Measurements from ENCODE around the gene MOB3A.

The MOB3A gene

DNA sequence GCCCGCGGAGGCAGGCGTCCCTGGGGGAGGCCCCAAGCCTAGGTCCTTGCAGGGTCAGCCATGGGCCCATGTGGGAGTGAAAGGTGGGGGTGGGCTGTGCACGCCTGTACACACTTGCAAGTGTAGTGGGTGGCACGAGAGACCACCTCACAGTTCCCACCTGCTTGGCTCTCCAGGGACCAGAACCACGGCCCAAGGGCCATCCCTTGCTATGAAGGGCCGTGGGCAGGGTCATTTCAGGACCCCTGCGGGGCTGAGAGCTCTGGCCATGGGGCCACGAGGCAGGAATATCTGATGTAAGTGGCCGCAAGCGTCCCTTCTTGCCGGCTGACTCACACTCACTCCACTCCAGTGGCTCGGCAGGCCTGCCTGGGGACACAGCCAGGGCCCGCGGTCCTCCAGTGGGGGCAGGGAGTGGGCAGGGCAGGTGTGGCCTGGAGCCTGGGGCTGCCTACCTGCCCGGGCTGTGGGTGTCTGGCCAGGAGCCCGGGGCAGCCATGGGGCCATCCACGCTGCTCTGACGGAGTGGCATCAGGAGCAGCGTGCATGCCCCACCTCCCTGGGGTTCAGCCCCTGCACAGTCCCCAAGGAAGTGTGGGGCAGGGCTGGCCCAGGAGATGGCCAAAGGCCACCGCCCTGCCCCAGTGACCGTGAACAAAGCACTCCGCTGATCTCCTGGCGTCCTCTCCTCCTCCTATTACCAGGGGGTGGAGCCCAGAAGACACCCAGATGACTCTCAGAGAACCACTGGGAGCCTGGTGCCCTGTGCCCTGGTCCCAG lies 36.5 kb downstream of the MOB3A start:
- Histone ChIP-seq H3K9me3 (ENCODE audit: insufficient read depth, low read length) (no peaks in the 10 kb centered on the region), H3K27ac (ENCODE audit: low read length) (peak overlapping the region; percentile 84), H3K36me3 (replicated peaks; ENCODE audit: low read depth, low read length) (no peaks in the 10 kb centered on the region), H3K79me2 (ENCODE audit: low read length) (peaks cover 24% of the 10 kb centered on the region; the same call in 1 of the 2 replicates), H3K4me2 (ENCODE audit: low read length) (peak overlapping the region; percentile 95), H3K4me1 (ENCODE audit: low read length) (peaks cover 57% of the 10 kb centered on the region), H3K9ac (ENCODE audit: low read length) (peak overlapping the region; percentile 84), H3K27me3 (ENCODE audit: low read depth, low read length) (no peaks in the 10 kb centered on the region), H4K20me1 (ENCODE audit: insufficient read depth, low read length) (no peaks in the 10 kb centered on the region), H2AFZ (ENCODE audit: low read depth, low read length) (no peak overlapping the region), H3K4me3 (ENCODE audit: low read length) (peak overlapping the region; percentile 89)
- TF ChIP-seq, protein P1, sequence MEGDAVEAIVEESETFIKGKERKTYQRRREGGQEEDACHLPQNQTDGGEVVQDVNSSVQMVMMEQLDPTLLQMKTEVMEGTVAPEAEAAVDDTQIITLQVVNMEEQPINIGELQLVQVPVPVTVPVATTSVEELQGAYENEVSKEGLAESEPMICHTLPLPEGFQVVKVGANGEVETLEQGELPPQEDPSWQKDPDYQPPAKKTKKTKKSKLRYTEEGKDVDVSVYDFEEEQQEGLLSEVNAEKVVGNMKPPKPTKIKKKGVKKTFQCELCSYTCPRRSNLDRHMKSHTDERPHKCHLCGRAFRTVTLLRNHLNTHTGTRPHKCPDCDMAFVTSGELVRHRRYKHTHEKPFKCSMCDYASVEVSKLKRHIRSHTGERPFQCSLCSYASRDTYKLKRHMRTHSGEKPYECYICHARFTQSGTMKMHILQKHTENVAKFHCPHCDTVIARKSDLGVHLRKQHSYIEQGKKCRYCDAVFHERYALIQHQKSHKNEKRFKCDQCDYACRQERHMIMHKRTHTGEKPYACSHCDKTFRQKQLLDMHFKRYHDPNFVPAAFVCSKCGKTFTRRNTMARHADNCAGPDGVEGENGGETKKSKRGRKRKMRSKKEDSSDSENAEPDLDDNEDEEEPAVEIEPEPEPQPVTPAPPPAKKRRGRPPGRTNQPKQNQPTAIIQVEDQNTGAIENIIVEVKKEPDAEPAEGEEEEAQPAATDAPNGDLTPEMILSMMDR (IDR thresholded peaks at IDR 0.05; ENCODE audit: low read depth, low read length), result no peak
- TF ChIP-seq EZH2phosphoT487 (IDR thresholded peaks at IDR 0.05; ENCODE audit: low read depth), result no peak

DNA sequence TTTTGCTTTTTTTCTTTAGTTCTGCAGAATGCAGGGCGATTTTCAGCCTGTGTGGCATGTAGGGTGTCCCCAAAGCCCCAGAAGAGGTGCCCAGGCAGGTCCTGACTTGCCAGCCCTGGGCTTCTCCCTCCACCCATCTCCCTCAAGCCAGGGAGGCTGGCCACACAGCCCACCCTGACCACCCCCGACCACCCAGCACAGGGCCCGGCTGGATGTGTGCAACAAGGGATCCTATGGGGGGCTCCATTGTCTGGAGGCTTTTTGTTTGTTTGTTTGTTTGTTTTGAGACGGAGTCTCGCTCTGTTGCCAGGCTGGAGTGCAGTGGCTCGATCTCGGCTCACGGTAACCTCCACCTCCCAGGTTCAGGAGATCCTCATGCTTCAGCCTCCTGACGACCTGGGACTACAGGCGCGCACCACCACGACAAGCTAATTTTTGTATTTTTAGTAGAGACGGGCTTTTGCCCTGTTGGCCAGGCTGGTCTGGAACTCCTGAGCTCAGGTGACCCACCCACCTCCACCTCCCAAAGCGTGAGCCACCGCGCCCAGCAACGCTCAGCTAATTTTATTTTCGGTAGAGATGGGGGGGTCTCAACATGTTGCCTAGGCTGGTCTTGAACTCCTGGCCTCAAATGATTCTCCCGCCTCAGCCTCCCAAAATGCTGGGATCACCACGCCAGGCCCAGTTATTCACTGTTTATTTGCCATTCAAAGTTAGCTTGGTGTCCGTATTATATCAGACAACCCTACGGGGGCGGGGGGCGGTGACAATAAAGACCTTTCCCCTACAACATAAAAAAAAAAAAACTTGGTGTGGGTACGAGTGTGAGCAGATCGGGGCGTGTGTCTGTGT lies 37.3 kb downstream of the MOB3A start:
- Histone ChIP-seq H3K36me3 (replicated peaks; ENCODE audit: low read depth, low read length) (no peaks in the 10 kb centered on the region), H2AFZ (ENCODE audit: low read depth, low read length) (no peak overlapping the region), H3K4me2 (ENCODE audit: low read length) (peak overlapping the region; percentile 95), H3K4me3 (ENCODE audit: low read length) (peak overlapping the region; percentile 89), H3K4me1 (ENCODE audit: low read length) (peaks cover 64% of the 10 kb centered on the region), H3K79me2 (ENCODE audit: low read length) (peaks cover 27% of the 10 kb centered on the region; the same call in 1 of the 2 replicates), H3K27ac (ENCODE audit: low read length) (peak overlapping the region; percentile 84), H3K9ac (ENCODE audit: low read length) (peak overlapping the region; percentile 84; the same call in 1 of the 2 replicates), H3K27me3 (ENCODE audit: low read depth, low read length) (no peaks in the 10 kb centered on the region), H4K20me1 (ENCODE audit: insufficient read depth, low read length) (no peaks in the 10 kb centered on the region), H3K9me3 (ENCODE audit: insufficient read depth, low read length) (no peaks in the 10 kb centered on the region)
- TF ChIP-seq, protein P1 (IDR thresholded peaks at IDR 0.05; ENCODE audit: low read depth, low read length), result no peak
- no peak for TF ChIP-seq EZH2phosphoT487 (IDR thresholded peaks at IDR 0.05; ENCODE audit: low read depth)

DNA sequence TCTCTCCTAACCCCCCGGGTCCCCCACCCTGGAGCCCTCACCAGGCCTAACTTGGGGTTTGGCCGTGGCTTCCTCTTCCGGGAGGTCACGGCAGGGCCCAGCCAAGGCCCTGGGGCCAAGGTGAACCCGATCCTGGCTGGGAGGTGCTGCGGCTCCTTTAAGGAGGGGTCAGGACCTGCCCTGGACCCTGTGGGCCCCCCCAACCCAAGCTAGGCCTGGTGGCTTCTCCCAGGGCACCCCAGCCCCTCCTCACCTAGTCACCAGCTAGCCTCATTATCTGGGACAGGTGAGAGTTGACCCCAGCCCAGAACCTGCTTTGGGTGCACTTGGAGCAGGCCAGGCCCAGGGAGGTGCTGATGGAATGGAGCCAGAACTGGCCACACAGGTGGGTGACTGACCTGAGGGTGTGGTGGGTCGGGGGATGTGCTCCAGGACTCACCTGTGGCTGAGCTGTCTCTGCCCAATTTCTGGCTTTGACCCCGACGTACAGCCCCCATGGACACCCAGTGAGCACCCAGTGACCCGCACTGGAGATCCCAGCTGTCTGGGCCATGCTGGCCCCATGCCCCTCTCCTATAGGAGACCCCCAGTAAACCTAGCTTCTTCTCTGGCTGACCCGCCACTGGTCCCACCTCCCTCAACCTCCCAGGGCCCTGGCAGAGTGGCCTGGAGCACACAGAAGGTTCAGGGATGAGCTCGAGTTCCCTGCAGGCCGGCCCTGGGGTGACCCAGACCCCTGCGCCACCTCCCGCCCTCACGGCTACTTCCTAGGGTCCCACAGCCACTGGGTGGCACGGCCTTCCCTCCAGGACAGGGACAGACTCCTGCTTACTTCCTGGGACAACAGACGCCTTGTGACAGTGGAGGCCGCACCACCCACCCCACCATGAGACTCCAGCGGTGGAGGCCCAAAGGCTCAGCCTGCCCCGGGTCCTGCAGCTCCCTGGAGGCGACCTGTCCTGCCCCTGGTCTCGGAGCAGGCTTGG lies 38.3 kb downstream of the MOB3A start:
- H3K9me3 ChIP-seq (ENCODE audit: insufficient read depth, low read length), result no peaks in the 10 kb centered on the region
- no peak overlapping the region for H3K9ac ChIP-seq (ENCODE audit: low read length)
- H4K20me1 ChIP-seq (ENCODE audit: insufficient read depth, low read length), result no peaks in the 10 kb centered on the region
- no peaks in the 10 kb centered on the region for H3K36me3 ChIP-seq (replicated peaks; ENCODE audit: low read depth, low read length)
- H3K27me3 ChIP-seq (ENCODE audit: low read depth, low read length), result no peaks in the 10 kb centered on the region
- TF ChIP-seq EZH2phosphoT487 (IDR thresholded peaks at IDR 0.05; ENCODE audit: low read depth), result no peak
- TF ChIP-seq, protein P1 (IDR thresholded peaks at IDR 0.05; ENCODE audit: low read depth, low read length), result no peak
- peak overlapping the region; percentile 50 for H3K27ac ChIP-seq (ENCODE audit: low read length)
- H3K4me3 ChIP-seq (ENCODE audit: low read length), result no peak overlapping the region
- H3K4me2 ChIP-seq (ENCODE audit: low read length), result no peak overlapping the region
- H3K4me1 ChIP-seq (ENCODE audit: low read length), result peaks cover 74% of the 10 kb centered on the region
- H2AFZ ChIP-seq (ENCODE audit: low read depth, low read length), result no peak overlapping the region
- peaks cover 28% of the 10 kb centered on the region; the same call in 1 of the 2 replicates for H3K79me2 ChIP-seq (ENCODE audit: low read length)

Measured in OCI-LY3 (cell line).